HG02610 (cell line): ENCODE results near the gene DNASE1L2.
"Not testable (repeated sequence)": the region's sequence is repeated elsewhere in the genome, so short reads cannot be mapped to it uniquely, and the experiment has no call there.

ENCODE experiments used
- ATAC-seq: cut with Tn5 transposase; IDR thresholded peaks from one replicate; pipeline ENCODE4 v1.9.1; 2021; ENCODE audit warnings: mild to moderate bottlenecking, moderate library complexity; ENCODE audit not compliant: unreplicated experiment

Gene DNASE1L2

GRCh38 chr16:2203119-2203688, 33.0 kb upstream of the DNASE1L2 start:
- ATAC-seq, result not testable (repeated sequence)

- no peak for ATAC-seq
Observed at GRCh38 chr16:2204416-2205103, 31.7 kb upstream of the DNASE1L2 start.

GRCh38 chr16:2205104-2205966, 30.9 kb upstream of the DNASE1L2 start, which contains the start of gene MLST8:
TSS of gene MLST8 (plus strand) at chr16:2205454. CDS start at chr16:2206086, 632 bp downstream.
- peak; percentile 60 for ATAC-seq

GRCh38 chr16:2205967-2206313, 30.3 kb upstream of the DNASE1L2 start:
- ATAC-seq, result no peak

- no peak for ATAC-seq
Observed at GRCh38 chr16:2206420-2206779, 29.8 kb upstream of the DNASE1L2 start.

- ATAC-seq, result no peak
Observed at GRCh38 chr16:2206780-2207433, 29.3 kb upstream of the DNASE1L2 start.

GRCh38 chr16:2207872-2208271, 28.4 kb upstream of the DNASE1L2 start:
- ATAC-seq, result no peak

- no peak for ATAC-seq
Observed at GRCh38 chr16:2208308-2208707, 27.9 kb upstream of the DNASE1L2 start.

GRCh38 chr16:2208772-2209171, 27.5 kb upstream of the DNASE1L2 start:
- ATAC-seq, result no peak

- ATAC-seq, result no peak
Observed at GRCh38 chr16:2209258-2210008, 26.8 kb upstream of the DNASE1L2 start.

- ATAC-seq, result no peak
Observed at GRCh38 chr16:2210009-2210332, 26.3 kb upstream of the DNASE1L2 start.

- no peak for ATAC-seq
Observed at GRCh38 chr16:2210386-2211365, 25.6 kb upstream of the DNASE1L2 start, which contains the start of gene BRICD5. TSS of gene BRICD5 (minus strand) at chr16:2210863. CDS start at chr16:2210833, 30 bp downstream.

GRCh38 chr16:2211923-2212347, 24.3 kb upstream of the DNASE1L2 start:
- ATAC-seq, result no peak

GRCh38 chr16:2212362-2213324, 23.6 kb upstream of the DNASE1L2 start:
- ATAC-seq, result no peak

- peak; percentile 4 for ATAC-seq
Observed at GRCh38 chr16:2213817-2214718, 22.2 kb upstream of the DNASE1L2 start.

GRCh38 chr16:2214719-2214968, 21.6 kb upstream of the DNASE1L2 start, which contains the start of gene PGP:
TSS of gene PGP (minus strand) at chr16:2214840. CDS start at chr16:2214777, 63 bp downstream.
- peak; percentile 84 for ATAC-seq

- no peak for ATAC-seq
Observed at GRCh38 chr16:2216330-2216729, 19.9 kb upstream of the DNASE1L2 start.
